ENCODE measurements around the gene PREPL. TPM values are rescaled to one million over a fixed set of nuclear protein-coding genes. Genes with fewer than 3 reads are reported as not detected.

Gene PREPL
- total and polyA plus RNA-seq, 9 of the 15 experiments (the other 6 are each of a cell fraction or from before 2014, with no cell fraction given): 11.6 to 58.9 (median 27.2) TPM

GRCh38 chr2:44296653-44297052, 64.6 kb downstream of the PREPL start:
- no TSS peak for BruUV-seq (replicated peaks)
- DNase-seq (ENCODE audit: extremely low read depth in 1 of 4, low spot score in 3 of 4) (no peak), FAIRE-seq (no peak), ATAC-seq (no peak)
- intact Hi-C loops (cut with micrococcal nuclease) (no loop called here), in situ Hi-C loops (cut with MboI) (no loop called here)
- no peaks in the 10 kb centered on the region for H3K9me3 ChIP-seq (replicated peaks; ENCODE audit: control insufficient read depth, insufficient read depth, low read depth, low read length)
- H2AFZ ChIP-seq (ENCODE audit: low read depth, low read length): no peak overlapping the region
- H3K79me2 ChIP-seq (ENCODE audit: control insufficient read depth, insufficient read depth, low read length): no peaks in the 10 kb centered on the region
- H3K27me3 ChIP-seq (ENCODE audit: control insufficient read depth in 2 of 2, insufficient read depth in 2 of 2, low read length in 2 of 2): peaks cover 19 to 46% of the 10 kb centered on the region in 2 experiments; a peak in 4 of 5 replicates
- no peak overlapping the region for H3K4me2 ChIP-seq (ENCODE audit: insufficient read depth, low read length)
- peaks cover 0 to 2% of the 10 kb centered on the region in 2 experiments; a peak in 1 of 5 replicates for H3K4me1 ChIP-seq (replicated peaks in 1 of 2; ENCODE audit: control insufficient read depth in 2 of 2, insufficient read depth in 2 of 2, low read length in 2 of 2)
- H4K20me1 ChIP-seq (replicated peaks; ENCODE audit: control insufficient read depth, insufficient read depth, low read length): no peaks in the 10 kb centered on the region
- no peak overlapping the region for H3K9ac ChIP-seq (ENCODE audit: insufficient read depth in 1 of 2, low read depth in 2 of 2, low read length in 2 of 2)
- H3K27ac ChIP-seq (ENCODE audit: extremely low read depth, low read depth, low read length): no peak overlapping the region
- under 1% methylated on average over 5 of the region's 5 CpGs for WGBS (ENCODE audit: insufficient coverage, low coverage, missing lambda C conversion rate)
- ChIA-PET POLR2A (no interaction called here), CTCF (ENCODE audit: low intra/inter-chr PET ratio) (no interaction called here)
- H3K9me1 ChIP-seq (ENCODE audit: control insufficient read depth, insufficient read depth, low read length): no peaks in the 10 kb centered on the region
- no peaks in the 10 kb centered on the region for H3K36me3 ChIP-seq (ENCODE audit: control insufficient read depth, insufficient read depth, low read length)
- no peak overlapping the region for H3K4me3 ChIP-seq
- no peak for TF ChIP-seq RUNX1 (IDR thresholded peaks at IDR 0.05; ENCODE audit: low read depth)
- no peak for TF ChIP-seq NFXL1 (CRISPR knock-in tag; IDR thresholded peaks at IDR 0.05)
- no peak for TF ChIP-seq ZNF212 (CRISPR knock-in tag; IDR thresholded peaks at IDR 0.05)
- TF ChIP-seq ZNF444 (CRISPR knock-in tag; IDR thresholded peaks at IDR 0.05): no peak
- no peak for TF ChIP-seq MLX (CRISPR knock-in tag; conservative IDR thresholded peaks at IDR 0.05)
- no peak for TF ChIP-seq SAFB (IDR thresholded peaks at IDR 0.05; ENCODE audit: borderline replicate concordance, low read depth, low read length)
- TF ChIP-seq GABPB1 (CRISPR knock-in tag; IDR thresholded peaks at IDR 0.05): no peak
- TF ChIP-seq NONO (IDR thresholded peaks at IDR 0.05; ENCODE audit: low read depth in 2 of 2, low read length in 1 of 2): no peak
- no peak for TF ChIP-seq ELK3 (CRISPR knock-in tag; IDR thresholded peaks at IDR 0.05)
- TF ChIP-seq HEY1 (CRISPR knock-in tag; IDR thresholded peaks at IDR 0.05; ENCODE audit: borderline replicate concordance): no peak
- TF ChIP-seq ZMIZ1 (IDR thresholded peaks at IDR 0.05; ENCODE audit: low read depth in 2 of 2, low read length in 2 of 2): no peak
- no peak for TF ChIP-seq TRIM28 (IDR thresholded peaks at IDR 0.05)
- TF ChIP-seq RBBP5 (IDR thresholded peaks at IDR 0.05; ENCODE audit: borderline replicate concordance, insufficient read depth, low read length, poor library complexity, severe bottlenecking): no peak
- no peak for TF ChIP-seq SMC3 (conservative IDR thresholded peaks at IDR 0.05; ENCODE audit: insufficient read depth, low read depth, low read length)
- no peak for TF ChIP-seq ZNF274 (IDR thresholded peaks at IDR 0.05; ENCODE audit: borderline replicate concordance, low read depth, low read length)
- TF ChIP-seq ZNF280A (IDR thresholded peaks at IDR 0.05; ENCODE audit: low read depth, partially characterized antibody): no peak

All from K562 (cell line).